HG02642 (cell line): ENCODE measurements around the gene ARMC7.
"Not testable (repeated sequence)": the region's sequence is repeated elsewhere in the genome, so short reads cannot be mapped to it uniquely, and the experiment has no call there.

Experiments
- ATAC-seq: cut with Tn5 transposase; IDR thresholded peaks from one replicate; pipeline ENCODE4 v1.9.1; 2021; ENCODE audit warnings: mild to moderate bottlenecking; ENCODE audit not compliant: unreplicated experiment, poor library complexity

The ARMC7 gene

GRCh38 chr17:75126954-75127353 is 17.2 kb downstream of the ARMC7 start:
- ATAC-seq = no peak

- not testable (repeated sequence) for ATAC-seq
Observed at GRCh38 chr17:75127936-75128335, 18.2 kb downstream of the ARMC7 start.

DNA sequence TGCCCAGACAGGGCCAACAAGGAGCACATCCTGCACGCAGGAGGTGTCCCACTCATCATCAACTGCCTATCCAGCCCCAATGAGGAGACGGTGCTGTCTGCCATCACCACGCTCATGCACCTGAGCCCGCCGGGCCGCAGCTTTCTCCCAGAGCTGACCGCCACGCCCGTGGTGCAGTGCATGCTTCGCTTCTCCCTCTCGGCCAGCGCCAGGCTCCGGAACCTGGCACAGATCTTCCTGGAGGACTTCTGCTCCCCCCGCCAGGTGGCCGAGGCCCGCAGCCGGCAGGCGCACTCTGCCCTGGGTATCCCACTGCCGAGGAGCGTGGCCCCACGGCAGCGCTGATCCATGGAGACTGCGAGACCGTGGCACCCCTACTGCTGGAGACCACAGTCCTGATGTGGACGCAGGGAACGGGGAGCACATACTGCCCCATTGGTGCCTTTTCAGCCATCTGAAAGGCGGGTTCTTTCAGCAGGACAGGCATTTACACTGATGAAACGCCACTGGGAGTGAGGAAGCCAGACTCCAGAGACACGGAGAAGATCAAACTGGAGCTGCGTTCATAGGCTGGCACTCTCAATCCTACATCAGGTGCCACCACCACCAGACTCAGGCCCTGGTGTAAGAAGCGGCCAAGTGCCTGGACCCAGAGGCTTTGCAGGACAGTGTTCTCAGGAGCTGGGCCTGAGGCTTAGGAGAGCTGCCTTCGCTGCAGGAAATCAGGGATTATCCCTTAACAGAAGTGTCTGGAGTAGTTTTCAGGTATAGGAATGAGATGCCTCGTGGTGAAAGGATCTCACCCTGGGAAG is 19.1 kb downstream of the ARMC7 start:
- no peak for ATAC-seq

GRCh38 chr17:75129576-75129975 is 19.8 kb downstream of the ARMC7 start:
- ATAC-seq = no peak

DNA sequence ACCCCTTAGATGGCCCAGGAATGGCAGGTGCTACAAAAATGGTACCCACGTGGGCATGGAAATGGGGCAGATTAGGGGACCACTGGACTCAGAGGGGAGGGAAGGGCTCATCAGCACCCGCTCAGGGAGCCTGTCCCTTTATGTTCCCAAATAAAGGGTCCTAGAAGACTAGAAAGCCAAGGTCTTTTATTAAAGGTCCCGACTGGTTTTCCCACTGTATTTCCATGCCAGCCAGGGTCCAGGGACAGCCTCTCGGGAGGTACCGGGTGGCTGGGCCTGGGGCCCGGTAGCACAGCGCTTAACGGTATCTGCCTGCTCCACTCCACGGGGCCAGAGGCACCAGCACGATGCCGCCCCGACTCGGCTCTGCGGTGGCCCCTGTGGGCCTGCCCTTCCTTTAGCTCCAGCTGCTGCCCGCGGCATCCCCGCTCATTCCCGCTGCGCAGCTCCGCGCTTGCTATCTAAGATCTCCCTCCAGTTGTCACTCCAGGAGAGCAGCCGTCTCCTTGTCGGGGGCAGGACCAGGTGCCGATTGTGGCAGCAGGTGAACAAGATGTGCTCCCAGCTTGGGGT is 20.4 kb downstream of the ARMC7 start:
- ATAC-seq = no peak

GRCh38 chr17:75130632-75131277 is 21.0 kb downstream of the ARMC7 start:
- peak; percentile 10 for ATAC-seq

DNA sequence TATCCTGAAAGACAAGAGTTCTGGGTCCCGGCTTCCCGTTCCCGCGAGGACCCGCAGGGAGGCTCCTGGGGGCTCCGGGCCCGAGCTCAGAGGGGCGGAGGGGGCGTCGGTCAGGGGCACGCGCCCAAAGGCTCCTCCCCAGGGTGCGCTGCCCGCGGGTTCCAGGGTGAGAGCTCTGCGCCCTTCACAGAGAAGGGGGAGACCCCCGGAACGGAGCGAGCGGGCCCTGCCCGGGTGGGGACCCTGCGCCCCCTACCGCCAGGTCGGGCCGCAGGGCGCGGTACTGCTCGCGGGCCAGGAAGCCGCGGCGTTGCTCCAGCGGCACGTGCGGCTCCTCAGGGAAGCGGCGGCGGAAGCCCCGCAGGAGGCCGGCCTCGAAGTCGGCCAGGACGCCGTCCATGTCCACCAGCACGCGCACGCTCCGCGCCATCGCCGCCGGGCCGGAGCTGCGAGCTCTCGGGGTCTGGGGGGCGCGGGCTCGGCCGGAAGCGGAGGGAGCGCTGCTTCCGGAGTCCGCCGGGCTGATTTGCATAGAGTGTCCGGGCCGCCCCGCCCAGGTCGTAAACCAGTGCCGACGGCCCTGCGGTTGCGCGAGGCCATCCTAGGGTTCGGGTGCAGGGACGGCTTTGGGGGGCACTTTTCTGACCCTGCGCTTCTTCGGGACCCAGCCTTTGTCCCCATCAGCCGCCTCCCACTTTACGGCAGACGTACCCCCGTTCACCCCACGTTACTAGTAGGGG is 21.7 kb downstream of the ARMC7 start, which contains the start of gene NT5C:
Gene NT5C, minus strand, starts transcription at position 465 of the 740 bp plus-strand sequence. Its CDS starts 35 bp downstream, at position 430.
- peak; percentile 80 for ATAC-seq

DNA sequence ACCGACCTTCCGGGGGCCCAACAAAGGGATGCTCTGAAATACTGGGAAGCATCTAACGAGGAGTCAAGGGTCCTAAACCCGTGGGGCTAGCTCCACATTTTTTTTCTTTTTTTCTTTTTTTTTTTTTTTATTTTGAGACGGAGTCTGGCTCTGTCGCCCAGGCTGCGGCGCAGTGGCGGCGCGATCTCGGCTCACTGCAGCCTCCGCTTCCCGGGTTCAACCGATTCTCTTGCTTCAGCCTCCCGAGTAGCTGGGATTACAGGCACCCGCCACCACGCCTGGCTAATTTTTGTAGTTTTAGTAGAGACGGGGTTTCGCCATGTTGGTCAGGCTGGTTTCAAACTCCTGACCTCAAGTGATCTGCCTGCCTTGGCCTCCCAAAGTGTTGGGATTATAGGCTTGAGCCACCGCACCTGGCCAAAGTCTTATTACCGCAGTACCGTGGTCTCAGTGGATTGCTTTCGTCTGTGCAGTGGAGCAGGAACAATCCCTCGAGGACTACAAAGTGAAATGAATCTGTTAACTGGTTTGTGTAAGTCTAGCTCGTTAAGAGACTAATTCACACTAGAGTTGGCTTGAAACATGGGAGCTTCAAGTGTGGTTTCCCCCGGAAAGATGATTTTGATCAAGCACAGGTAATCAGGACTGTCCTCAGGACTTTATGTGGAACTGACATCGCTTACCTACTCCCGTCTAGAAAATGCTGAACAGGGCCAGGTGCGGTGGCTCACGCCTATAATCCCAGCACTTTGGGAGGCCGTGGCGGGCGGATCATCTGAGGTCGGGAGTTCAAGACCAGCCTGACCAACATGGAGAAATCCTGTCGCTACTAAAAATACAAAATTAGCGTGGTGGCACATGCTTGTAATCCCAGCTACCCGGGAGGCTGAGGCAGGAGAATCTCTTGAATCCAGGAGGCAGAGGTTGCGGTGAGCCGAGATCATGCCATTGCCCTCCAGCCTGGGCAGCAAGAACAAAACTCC is 22.5 kb downstream of the ARMC7 start:
- ATAC-seq = not testable (repeated sequence)

GRCh38 chr17:75133001-75133400 is 23.2 kb downstream of the ARMC7 start:
- no peak for ATAC-seq

- ATAC-seq = not testable (repeated sequence)
Observed at GRCh38 chr17:75133607-75134347, 24.0 kb downstream of the ARMC7 start.

DNA sequence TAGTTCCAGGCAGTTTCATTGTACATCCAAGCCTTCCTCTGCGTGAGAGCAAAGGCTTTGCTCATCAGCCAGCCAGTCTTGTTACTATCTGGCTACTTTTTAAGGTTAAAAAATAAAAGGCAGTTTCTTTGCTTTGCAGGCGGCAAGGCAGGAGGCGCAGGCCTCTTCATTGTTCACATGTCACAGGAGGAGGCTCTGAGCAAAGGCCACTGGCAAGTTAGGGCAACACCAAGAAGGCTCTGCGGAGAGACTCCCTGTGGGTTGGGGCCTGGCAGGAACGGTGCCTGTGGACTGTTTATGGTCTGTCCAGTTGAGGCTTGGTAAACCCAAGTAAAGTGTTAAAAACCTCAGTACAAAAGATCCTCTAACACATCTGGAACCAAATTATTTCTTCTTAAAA is 25.7 kb downstream of the ARMC7 start:
- no peak for ATAC-seq

DNA sequence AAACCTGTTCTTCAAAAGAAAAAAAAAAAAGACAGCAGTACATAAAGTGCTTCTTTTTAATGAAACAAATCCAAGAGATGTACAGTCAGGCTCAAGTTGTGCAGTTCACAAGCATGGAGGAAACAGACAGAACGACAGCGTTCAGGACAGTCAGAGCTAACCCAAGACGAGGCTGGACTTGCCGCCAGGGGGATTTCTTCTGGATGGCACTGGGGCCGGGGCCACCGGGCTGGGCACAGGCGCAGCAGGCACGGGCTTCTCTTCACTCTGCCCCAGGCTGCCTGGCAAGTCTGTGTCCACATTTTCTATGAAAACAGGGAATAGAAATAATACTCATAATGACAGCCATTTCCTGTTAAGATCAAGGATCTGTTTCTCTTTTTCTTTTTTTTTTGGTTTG is 26.2 kb downstream of the ARMC7 start:
- no peak for ATAC-seq

GRCh38 chr17:75137762-75138161 is 28.0 kb downstream of the ARMC7 start:
- ATAC-seq = not testable (repeated sequence)

DNA sequence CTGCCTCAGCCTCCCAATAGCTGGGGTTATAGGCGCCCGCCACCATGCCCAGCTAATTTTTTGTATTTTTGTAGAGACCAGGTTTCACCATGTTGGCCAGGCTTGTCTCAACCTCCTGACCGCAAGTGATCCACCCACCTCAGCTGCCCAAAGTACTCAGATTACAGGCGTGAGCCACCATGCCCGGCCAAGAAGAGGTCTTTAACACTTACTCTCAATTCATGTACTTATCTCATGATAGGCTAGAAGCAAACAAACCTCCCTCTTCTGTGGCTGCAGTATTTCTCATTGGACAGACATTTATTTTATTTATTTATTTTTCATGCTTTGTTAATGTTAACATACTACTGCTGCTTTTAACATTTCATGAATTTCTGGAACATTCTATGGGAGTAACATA is 28.8 kb downstream of the ARMC7 start:
- no peak for ATAC-seq

DNA sequence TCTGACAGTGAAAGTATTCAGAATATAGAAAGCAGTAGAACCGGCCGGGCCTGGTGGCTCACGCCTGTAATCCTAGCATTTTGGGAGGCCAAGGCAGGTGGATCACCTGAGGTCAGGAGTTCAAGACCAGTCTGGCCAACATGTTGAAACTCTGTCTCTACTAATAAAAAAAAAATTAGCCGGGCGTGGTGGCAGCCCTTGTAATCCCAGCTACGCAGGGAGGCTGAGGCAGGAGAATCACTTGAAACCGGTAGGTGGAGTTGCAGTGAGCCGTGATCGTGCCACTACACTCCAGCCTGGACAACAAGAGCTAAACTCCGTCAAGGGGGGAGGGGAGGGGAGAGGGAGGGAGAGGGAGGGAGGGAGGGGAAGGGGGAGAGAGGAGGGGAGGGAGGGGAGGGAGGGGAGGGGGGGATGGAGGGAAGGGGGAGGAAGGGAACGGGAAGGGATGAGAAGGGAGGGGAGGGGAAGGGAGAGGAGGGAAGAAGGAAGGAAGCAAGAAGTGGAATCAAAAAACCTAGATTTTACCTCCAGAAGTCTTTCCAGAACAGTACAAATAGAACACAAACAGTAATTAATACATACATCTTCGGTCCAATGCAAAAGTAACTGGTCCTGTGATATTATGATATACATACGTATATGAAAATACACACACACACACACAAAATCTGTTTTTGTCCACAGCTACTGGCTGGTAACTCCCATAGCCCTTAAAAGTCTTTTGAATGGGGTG is 32.6 kb downstream of the ARMC7 start:
- no peak for ATAC-seq

GRCh38 chr17:75144816-75145512 is 35.2 kb downstream of the ARMC7 start:
- ATAC-seq = no peak

- no peak for ATAC-seq
Observed at GRCh38 chr17:75146592-75146991, 36.8 kb downstream of the ARMC7 start.
